Measurements from ENCODE around the gene ZNF620.
"Not testable (repeated sequence)": the region's sequence is repeated elsewhere in the genome, so short reads cannot be mapped to it uniquely, and the experiment has no call there.

Gene ZNF620

GRCh38 chr3:40505599-40506462 is at the start of gene ZNF620:
Gene ZNF620, plus strand, starts transcription at chr3:40506039. Its CDS starts 314 bp downstream, at chr3:40506353.
- DNase-seq = peak; percentile 65

GRCh38 chr3:40456279-40456939 is 49.4 kb upstream of the ZNF620 start:
- DNase-seq = no peak

GRCh38 chr3:40456940-40457823 is 48.7 kb upstream of the ZNF620 start, which contains the start of gene RPL14:
Gene RPL14, plus strand, starts transcription at chr3:40457339. Its CDS starts 133 bp downstream, at chr3:40457472.
- peak; percentile 96 for DNase-seq

- no peak for DNase-seq
Measured at GRCh38 chr3:40458473-40458872, 47.4 kb upstream of the ZNF620 start.

GRCh38 chr3:40460481-40460880 is 45.4 kb upstream of the ZNF620 start:
- not testable (repeated sequence) for DNase-seq

GRCh38 chr3:40461161-40461560 is 44.7 kb upstream of the ZNF620 start:
- DNase-seq = no peak

- DNase-seq = not testable (repeated sequence)
Measured at GRCh38 chr3:40462838-40463237, 43.0 kb upstream of the ZNF620 start.

GRCh38 chr3:40463579-40463978 is 42.3 kb upstream of the ZNF620 start:
- no peak for DNase-seq

- peak; percentile 62 for DNase-seq
Measured at GRCh38 chr3:40464339-40465110, 41.3 kb upstream of the ZNF620 start.

GRCh38 chr3:40465111-40465407 is 40.8 kb upstream of the ZNF620 start:
- no peak for DNase-seq

- no peak for DNase-seq
Measured at GRCh38 chr3:40465456-40465855, 40.4 kb upstream of the ZNF620 start.

- no peak for DNase-seq
Measured at GRCh38 chr3:40468018-40468417, 37.8 kb upstream of the ZNF620 start.

GRCh38 chr3:40470701-40471100 is 35.1 kb upstream of the ZNF620 start:
- no peak for DNase-seq

- peak; percentile 77 for DNase-seq
Measured at GRCh38 chr3:40476478-40477470, 29.1 kb upstream of the ZNF620 start, which contains the start of gene ZNF619. Gene ZNF619, plus strand, starts transcription at chr3:40477122. Its CDS starts 858 bp downstream, at chr3:40477980.

GRCh38 chr3:40477666-40478065 is 28.2 kb upstream of the ZNF620 start:
- DNase-seq = no peak

GRCh38 chr3:40487172-40487571 is 18.7 kb upstream of the ZNF620 start:
- no peak for DNase-seq

- DNase-seq = no peak
Measured at GRCh38 chr3:40490916-40491315, 14.9 kb upstream of the ZNF620 start.

- no peak for DNase-seq
Measured at GRCh38 chr3:40494698-40495097, 11.1 kb upstream of the ZNF620 start.

- no peak for DNase-seq
Measured at GRCh38 chr3:40497288-40497687, 8.6 kb upstream of the ZNF620 start.

- DNase-seq = no peak
Measured at GRCh38 chr3:40499952-40500351, 5.9 kb upstream of the ZNF620 start.

GRCh38 chr3:40502034-40502433 is 3.8 kb upstream of the ZNF620 start:
- no peak for DNase-seq

All from CD4-positive, alpha-beta T cell treated with Interleukin-10 for 1 hour (primary cell).